WI38 (cell line): ENCODE results near the gene CADM1.

Experiments
- H3K4me3 ChIP-seq: 2 replicates; pipeline ENCODE4 v1.5.1; 2011; ENCODE audit warnings: low read depth, mild to moderate bottlenecking, control low read depth, low read length
- TF ChIP-seq, protein P1 (sequence below): IDR thresholded peaks from 2 replicates; pipeline ENCODE4 v1.5.1; 2012; ENCODE audit warnings: low read depth, mild to moderate bottlenecking, control low read depth, low read length

CADM1 gene

DNA sequence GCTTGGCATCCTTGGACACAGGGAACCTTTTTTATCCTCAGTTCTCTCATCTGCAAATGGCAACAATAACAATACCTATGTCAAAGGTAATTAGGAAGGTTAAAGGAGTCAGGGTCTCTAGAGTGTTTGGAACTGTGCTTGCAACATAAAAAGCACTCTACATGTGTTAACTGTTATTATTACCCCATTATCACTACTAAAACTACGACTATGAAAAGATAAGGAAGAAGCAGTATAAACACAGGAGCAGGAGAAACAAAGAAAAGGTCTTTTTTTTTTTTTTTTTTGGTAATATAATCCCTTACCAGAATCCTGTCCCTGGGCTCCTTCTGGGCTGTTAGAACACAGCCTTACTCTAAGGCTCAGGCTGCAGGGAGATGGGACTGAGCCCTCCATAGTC is 348.2 kb downstream of the CADM1 start:
- TF ChIP-seq, protein P1, sequence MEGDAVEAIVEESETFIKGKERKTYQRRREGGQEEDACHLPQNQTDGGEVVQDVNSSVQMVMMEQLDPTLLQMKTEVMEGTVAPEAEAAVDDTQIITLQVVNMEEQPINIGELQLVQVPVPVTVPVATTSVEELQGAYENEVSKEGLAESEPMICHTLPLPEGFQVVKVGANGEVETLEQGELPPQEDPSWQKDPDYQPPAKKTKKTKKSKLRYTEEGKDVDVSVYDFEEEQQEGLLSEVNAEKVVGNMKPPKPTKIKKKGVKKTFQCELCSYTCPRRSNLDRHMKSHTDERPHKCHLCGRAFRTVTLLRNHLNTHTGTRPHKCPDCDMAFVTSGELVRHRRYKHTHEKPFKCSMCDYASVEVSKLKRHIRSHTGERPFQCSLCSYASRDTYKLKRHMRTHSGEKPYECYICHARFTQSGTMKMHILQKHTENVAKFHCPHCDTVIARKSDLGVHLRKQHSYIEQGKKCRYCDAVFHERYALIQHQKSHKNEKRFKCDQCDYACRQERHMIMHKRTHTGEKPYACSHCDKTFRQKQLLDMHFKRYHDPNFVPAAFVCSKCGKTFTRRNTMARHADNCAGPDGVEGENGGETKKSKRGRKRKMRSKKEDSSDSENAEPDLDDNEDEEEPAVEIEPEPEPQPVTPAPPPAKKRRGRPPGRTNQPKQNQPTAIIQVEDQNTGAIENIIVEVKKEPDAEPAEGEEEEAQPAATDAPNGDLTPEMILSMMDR = no peak

DNA sequence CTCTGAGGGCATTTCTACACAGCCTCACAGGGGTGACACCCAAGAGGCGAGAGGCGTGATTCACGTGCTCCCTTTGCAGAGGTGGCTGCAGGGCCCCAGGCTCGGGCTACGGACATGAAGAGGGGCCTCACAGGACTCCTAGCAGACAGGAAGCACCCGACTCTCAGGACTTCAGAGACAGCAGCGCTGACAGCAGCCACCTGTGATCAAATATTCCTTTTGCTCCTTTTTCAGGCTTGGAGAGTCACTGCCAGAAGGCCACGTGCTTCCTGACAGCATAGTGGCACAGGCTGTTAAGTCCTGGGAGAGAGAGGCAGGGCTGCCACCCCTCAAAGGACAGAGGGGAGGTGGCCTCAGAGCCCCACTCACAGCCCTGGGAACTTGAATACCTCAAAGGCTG is 348.9 kb downstream of the CADM1 start:
- TF ChIP-seq, protein P1 = no peak
- no peak overlapping the region for H3K4me3 ChIP-seq

More for the DNA sequence above, 348.2 kb downstream of the CADM1 start:
- no peak overlapping the region for H3K4me3 ChIP-seq

DNA sequence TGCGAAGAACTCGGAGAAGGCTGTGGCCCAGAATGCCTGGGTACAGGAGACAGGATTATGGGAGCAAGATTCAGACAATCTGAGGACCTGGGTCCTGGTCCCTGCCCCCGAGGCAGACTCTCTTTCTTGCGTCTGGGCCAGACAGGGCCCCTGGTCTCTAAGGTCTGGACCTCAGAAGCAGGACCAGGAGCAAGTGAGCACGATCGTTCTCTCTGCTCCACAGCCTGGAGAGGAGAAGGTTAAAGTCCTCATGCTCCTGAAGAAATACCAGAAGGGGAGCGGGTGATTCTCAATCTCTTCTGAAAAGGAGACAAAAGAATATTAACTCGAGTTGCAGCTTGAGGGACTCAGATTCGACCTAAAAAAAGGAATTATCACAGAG is 349.9 kb downstream of the CADM1 start:
- TF ChIP-seq, protein P1 = no peak
- H3K4me3 ChIP-seq = no peak overlapping the region

DNA sequence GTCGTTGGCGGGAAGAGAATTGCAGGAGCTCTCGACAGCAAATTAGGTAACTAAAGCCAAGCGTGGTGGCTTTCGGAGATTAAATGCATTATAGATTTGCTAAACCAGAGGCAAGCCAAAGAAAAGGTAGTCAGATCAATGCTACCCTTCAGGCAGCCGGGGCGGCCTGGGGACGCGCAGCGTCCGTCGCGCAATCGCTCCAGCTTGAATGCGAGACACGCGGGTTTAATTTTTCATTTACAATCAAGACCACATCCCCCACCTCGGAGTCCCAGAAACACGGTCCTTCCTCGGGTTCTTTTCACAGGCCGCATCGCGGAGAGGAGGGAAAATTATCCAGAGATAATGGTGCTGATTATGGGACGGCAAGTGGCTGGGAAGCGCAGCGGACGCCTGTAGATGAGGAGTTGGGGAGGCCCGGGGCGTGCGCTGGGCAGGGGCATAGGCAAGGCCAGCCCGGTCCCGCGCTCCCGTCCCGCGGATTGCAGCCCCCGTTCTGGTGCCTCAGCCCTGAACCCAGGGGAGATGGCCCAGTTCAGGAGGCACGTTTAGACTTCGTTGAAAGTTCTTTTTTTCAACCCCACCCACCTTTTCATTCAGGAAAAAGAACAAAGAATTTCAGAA is 350.4 kb downstream of the CADM1 start:
- H3K4me3 ChIP-seq = no peak overlapping the region
- TF ChIP-seq, protein P1 = no peak

DNA sequence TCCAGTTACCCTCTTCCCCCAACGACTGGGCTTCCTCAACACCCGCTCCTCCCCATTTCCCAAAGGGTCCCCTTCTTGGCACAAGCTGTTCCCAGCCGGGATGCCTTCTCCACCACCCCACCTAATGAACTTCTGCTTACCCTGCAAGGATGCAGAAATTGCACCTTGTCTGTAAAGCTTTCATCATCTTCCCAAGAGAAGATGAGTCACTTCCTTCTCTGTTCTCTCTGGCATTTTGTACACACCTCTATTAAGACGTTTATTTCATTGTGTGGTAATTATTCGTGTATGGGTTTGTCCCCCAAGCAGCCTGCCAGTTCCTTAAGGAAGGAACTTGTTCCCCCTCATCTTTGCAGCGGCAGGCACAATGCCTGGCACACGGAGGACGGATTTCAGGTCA is 351.1 kb downstream of the CADM1 start:
- H3K4me3 ChIP-seq = no peak overlapping the region
- TF ChIP-seq, protein P1 = no peak

DNA sequence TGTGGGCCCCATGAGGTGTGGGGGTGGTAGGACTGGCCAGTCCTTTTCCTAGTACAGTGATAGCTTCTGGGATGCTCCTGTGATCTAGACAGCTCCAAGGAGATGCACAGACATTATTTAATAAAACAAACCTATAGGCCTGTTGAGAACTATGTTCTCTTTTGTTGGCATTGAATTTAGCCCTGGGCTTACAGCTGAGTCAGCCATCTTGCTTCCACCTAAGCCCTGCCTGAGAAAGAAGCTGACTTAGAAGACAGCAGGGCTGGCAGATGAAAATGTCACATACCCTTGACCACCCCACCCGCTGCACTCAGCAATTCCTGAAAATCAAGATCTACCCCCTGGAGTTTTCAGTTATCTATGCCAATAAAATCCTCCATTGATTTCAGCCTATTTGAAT is 353.2 kb downstream of the CADM1 start:
- TF ChIP-seq, protein P1 = no peak
- H3K4me3 ChIP-seq = no peak overlapping the region

DNA sequence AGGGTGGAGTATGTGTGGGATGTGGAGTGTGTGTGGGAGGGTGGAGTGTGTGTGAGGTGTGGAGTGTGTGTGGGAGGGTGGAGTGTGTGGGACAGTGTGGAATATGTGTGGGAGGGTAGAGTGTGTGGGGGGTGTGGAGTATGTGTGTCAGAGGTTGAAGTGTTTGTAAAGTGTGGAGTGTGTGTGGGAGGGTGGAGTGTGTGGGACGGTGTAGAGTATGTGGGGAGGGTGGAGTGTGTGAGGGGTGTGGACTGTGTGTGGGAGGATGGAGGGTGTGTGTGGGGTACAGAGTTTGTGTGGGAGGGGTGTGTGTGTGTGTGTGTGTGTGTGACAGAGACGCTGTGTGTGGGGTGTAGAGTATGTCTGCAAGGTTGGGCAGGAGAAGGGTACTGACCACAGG is 355.5 kb downstream of the CADM1 start:
- TF ChIP-seq, protein P1 = no peak
- H3K4me3 ChIP-seq = no peak overlapping the region
